HG02798 (cell line): ENCODE data around the gene PERCC1.
A peak's percentile ranks its signal among the peaks of the same experiment; 100 is the strongest.

ENCODE experiments used
- ATAC-seq: cut with Tn5 transposase; IDR thresholded peaks from one replicate; pipeline ENCODE4 v1.9.1; 2021; ENCODE audit warnings: mild to moderate bottlenecking; ENCODE audit not compliant: unreplicated experiment, poor library complexity

Gene PERCC1

DNA sequence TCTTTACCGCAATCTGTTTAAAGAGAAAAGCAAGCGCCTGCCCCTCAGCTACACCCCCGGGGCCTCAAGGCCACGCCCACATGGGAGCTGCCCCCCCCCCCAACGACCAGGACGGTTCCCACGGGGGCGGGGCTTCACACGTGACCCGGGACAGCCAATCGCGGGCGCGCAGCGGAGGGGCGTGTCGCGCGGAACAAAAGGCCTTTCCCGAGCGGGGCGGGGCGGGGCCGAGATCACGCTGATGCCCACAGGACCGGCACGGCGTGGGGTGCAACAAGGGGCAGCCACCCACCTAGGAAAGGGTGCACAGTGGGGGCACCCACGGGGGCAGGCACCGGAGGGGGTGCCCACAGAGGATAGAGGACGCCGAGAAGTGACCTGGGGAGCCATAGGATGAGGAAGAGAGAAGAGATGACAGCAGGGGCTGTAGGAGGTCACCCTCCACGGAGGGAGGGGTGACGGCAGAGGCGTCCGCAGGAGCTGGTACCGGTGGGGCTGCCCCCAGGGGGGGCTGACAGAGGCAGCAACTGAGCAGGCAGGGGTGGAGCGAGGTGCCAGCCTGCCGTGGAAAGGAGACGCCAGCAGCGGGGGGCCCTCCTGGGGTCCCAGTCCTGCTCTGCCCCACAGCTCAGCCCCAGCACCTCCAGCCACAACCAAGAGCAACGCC, 22.6 kb upstream of the PERCC1 start:
- ATAC-seq = peak; percentile 86

DNA sequence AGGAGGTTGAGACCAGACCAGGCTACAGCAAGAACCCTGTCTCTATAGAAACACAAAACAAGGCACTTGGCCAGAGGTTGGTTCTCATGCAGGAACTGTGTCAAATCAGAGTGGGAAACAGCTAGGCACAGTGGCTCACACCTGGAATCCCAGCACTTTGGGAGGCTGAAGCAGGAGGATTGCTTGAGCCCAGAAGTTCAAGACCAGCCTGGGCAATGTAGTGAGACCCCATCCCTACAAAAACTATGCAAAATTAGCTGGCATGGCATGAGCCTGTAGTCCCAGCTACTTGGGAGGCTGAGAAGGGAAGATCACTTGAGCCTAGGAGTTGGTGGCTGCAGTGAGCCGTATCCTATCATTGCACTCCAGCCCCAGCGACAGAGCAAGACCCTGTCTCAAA, 18.0 kb upstream of the PERCC1 start:
- ATAC-seq = no peak

DNA sequence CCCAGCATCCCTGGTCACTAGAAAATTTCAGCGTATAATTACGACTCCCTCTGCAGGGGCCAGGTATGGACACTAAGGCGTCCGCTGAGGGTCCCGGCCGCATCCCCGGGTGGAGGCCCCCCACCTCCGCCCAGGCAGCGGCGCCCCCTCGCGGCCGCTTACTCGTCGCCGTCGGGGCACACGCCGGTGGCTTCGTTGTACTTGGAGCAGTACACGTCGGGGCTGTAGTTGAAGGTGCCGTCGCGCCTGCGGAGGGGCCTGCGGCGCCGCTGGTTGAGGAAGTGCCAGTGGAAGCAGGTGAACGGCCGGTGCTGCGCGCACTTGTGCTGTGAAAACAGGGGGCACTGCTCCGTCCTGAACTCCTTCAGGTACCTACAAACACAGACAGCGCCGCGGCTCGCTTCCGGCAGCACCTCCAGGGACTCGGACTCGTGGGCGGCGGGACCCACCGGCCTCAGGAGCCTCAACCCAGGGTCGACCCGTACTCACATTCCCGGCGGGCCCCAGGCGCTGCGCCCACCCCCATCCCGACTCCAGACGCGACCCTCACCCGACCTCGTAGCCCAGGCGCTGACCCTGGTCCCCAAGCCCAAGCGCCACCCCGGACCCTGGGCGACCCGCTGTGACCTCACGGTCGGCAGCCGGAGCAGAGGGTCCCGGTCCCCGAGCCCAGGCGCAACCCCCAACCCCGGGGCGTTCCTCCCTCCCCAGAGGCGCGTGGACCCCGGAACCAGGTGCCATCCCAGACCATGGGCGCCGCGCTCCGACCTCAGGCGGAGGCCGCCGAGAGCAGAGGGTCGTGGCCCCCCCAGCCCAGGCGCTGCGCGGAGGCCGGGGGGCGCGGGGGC, 17.0 kb upstream of the PERCC1 start:
- peak; percentile 38 for ATAC-seq

DNA sequence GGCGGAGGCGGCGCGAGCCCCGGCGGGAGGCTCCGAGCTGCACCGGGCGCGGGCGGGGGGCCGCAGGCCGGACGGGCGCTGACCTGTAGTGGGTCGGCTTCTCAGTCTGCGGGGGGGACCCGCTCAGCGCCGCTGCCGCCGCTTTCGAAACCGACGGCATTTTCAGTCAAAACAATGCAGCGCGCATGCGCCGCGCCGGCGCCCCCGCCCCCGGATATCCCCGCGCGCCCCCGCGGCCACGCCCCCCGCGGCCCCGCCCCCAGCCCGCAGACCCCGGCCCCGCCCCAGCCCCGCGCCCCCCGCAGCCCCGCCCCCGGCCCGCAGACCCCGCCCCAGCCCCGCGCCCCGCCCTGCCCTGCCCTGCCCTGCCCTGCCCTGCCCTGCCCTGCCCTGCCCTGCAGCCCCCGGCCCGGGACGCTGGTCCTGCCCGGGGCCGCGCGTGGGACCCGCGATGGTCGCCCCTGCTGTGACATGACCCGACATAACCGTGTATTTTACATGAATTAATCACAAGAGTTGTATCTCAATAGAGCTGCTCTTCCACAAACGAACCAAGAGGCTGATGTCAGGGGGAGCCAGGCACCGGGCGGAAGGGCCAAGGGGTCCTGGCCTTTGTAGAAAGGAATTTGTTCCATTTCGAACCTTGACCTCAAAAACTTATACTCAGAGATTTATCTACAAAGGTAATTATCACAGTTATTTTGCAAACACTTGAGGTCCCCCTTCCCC, 16.2 kb upstream of the PERCC1 start, which contains the start of gene UNKL:
TSS of gene UNKL (minus strand) at position 173 of the 729 bp plus-strand sequence. CDS start at position 160, 13 bp downstream.
- peak; percentile 76 for ATAC-seq

DNA sequence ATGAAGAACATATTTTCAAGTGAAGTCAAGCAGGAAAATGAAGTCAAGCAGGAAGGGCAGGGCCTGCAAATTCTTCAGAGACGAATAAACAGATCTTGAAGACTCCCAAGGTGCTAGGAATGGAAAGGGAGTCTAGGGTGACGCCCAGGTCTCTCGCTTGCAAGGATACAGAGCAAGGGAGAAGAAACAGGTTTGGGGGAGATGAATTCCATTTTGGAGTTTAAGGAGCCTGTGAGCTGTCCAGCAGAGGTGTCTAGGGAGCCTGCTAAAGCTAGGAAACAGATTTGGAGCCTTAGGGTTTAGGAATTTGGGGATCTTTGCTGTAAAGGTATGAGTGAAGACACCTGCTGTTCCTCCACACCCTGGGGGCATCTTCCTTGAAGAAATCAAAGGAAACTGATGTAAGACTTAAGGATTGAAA, 14.3 kb upstream of the PERCC1 start:
- no peak for ATAC-seq

DNA sequence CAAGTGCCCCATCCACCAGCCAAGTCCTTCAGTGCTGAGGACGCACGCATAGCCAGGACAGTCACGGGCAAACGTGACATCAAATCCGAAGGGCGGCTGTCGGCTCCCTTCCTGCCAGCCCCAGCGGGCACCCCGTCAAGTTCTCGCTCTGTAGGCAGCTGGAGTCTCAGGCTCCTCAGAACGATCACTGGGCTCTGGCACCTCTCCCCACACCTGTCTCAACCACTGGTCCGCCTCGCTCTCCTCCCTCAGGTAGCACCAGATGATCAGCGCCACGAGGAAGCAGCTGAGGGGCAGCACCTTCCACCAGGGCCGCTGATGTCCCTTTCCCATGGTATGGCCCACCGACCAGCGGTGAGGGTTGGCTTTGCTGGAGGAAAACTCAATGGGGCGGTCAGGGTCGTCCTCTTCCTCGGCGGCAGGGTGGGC, 10.8 kb upstream of the PERCC1 start:
- ATAC-seq = no peak

DNA sequence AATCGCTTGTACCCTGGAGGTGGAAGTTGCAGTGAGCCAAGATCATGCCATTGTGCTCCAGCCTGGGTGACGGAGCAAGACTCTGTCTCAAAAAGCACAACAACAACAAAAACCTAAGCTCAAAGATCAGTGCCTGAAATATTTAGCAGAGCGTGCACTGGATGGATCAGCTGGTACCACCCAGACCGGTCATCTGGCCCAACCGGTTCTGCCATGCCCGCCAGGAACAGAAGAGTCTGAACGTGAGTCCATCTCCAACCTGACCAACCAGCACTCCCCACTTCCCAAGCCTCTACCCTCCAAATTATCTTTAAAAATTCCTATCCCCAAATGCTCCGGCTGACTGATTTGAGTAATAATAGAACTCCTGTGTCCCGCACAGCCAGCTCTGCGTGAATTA, 8.8 kb upstream of the PERCC1 start:
- no peak for ATAC-seq

DNA sequence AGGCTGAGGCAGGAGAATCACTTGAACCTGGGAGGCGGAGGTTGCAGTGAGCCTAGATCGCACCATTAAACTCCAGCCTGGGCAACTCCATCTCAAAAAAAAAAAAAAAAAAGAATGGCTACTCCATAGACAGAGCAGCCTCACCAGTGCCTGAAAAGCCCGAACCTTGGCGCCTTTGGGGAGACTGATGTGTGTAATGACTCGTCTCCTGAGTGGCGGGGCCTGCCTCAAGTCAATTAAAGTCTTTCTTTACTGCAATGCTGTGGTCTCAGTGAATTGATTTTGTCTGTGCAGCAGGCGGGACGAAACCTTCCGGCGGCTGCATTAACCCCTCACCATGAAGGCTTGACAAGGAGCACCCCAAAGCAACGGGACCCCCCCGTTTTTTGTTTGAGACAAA, 6.8 kb upstream of the PERCC1 start:
- ATAC-seq = no peak

DNA sequence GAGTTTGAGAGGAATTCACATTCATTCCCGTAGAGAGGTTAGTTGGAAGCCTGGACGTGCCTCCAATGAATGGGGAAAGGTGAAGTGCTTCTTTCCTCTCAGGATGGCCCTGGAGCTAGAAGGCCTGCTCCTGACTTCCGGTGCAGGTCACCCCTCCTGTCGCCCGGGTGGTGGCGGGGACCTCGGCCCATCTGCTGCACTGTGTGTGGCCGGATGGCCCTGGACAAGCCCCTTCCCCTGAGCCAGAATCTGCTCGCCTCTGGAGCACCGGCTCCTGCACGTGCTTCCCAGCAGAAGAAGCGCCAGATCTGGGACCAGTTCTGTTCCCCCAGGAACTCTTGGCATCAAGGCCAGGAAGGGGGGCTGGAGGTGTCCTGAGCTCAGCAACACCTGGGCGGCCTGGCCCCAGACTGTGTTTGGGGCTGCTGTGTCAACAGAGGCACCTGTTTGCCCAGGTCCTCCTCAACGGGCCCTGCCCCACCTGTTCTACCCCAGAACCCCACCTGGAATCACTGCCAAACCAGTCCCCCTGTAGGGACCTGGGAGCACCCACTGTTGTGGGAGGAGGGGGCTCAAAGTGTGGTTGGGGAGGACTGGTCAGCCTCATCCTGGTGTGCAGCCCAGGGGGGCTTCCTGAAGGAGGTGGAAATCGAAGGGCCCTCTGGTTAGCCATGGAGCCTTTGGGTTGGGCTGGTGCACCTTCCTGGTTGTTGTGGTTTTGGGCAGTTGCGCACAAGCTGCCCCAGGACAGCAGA, 5.1 kb upstream of the PERCC1 start:
- no peak for ATAC-seq

DNA sequence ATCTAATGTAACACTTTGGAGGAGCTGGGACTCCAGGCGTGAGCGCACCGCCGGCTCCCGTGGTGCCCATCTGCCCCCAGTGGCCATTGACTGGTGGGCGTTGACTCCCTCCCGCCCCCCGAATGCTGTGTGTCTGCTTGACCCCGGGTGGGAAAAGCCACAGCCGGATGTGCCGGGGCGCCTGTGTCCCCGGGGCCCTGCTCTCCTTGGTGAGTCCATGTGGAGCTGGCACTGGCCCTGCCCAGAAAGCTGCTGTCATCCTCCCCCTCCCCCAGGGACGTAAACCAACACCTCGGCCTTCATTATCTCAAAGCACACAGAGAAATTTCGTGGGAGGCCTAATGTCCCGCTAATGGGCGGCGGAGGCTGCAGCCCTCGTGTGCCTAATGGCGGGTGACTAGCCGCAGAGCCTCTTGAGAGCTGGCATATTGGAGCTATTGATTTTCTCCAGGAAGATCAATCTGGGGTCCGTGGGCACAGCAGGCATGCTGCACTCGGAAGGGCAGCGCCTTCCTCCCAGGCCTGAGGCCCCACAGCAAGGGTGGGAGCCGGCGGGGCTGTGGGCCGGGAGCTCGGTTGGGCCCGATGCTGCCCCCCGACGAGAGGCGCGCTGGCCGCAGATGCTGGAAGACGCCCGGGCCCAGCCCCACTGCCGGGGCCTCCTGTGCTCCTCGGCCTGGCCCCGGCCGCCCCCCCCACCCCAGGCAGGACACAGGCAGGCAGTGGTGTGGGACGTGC, 4.0 kb upstream of the PERCC1 start:
- ATAC-seq = no peak

DNA sequence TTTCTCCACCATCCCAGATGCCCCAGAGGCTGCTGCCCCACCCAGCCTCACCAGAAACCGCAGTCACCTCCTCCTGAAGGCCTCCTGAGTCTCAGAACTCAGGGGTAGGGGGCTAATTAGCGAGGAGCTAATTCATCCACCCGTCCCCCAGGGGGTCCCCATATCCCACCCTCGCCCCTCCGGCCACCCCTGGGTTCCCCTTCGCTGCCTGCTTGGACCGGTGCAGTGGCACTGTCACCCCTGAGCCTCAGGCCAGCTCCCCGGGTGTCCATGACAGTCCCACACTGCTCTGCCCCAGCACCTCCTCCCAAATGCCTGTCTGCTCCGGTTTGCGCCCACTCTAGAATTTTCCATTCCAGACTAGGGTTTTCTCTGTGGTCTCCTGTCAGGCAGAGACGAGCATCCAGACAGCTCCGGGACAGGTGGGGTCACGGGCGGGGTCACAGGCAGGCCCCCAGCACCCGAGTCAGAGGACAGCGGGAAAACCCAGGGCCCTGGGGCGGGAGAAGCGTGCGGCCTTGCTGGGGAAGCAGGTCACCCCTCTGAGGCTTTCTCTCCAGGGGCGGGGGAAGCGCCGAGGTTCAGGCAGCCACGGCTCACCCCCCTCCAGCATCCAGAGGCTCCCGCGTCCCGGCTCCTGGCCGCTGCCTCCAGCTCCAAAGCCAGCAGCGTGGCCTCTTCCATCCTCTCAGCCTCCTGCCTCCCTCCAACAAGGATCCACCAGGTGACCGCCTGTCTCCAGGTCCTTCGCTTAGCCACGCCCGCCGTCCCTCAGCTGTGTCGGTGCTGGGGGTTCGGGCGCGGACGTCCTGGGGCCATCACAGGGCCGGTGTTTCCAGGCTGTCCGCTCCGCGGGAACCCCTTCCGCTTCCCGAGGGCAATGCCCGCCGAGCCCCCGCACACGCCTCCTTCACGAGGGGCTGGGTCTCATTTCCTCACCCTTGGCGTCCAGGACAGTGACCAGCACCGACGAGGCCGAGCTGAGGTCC, 3.1 kb upstream of the PERCC1 start:
- ATAC-seq = no peak

DNA sequence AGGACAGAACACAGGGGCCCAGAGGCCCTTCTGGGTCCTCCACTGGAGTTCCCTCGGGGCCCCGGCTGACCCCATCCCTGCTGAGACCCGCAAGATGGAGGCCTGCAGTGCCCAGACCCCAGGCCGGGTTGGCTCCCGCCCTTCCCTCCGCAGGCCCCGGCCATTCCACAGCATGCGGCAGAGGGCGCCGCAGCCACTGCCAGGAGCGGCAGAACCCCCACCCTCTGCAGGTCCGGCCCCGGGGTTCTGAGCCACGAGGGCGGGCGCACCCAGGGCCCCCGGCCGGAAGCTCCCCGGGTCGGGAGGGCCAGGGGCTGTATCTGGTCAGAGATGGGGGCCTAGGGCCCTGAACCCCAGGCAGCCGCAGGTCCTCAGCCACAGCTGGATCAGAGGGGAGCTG, 2.4 kb upstream of the PERCC1 start:
- ATAC-seq = no peak

DNA sequence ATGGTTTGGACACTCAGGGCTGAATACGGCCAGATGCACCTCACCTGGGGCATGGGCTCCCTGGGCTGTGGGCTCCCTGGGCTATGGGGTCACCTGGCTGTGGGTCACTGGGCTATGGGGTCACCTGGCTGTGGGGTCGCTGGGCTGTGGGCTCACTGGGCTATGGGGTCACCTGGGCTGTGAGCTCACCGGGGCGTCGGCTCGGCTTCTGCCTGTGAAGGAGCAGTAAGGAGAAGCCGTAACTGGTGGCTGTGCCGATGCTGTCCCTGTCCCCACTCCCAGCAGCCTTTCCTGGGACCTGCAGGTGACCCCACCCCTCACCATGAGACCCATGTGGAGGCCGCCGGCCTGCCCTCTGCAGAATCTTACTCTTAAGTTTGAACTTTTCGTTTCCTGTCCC, 1.9 kb upstream of the PERCC1 start:
- ATAC-seq = no peak

DNA sequence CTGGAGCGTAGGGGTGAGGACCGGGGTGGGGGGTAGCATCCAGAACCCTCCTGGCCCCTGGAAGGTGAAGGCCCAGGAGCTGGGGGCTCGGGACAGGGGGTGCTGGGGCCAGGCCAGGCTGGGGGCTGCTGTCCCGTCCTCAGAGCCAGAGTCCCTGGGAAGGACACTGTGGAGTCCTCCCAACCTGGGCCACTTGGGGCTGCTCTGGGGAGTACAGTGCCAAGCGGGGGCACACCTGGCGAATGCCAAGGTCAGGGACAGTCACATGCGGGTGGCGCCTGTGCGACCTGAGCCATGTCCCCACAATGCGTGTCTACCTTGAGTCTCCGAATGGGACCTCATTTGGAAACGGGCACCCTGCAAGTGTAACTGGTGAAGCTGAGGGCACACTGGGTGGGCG, 1.2 kb upstream of the PERCC1 start:
- ATAC-seq = no peak

DNA sequence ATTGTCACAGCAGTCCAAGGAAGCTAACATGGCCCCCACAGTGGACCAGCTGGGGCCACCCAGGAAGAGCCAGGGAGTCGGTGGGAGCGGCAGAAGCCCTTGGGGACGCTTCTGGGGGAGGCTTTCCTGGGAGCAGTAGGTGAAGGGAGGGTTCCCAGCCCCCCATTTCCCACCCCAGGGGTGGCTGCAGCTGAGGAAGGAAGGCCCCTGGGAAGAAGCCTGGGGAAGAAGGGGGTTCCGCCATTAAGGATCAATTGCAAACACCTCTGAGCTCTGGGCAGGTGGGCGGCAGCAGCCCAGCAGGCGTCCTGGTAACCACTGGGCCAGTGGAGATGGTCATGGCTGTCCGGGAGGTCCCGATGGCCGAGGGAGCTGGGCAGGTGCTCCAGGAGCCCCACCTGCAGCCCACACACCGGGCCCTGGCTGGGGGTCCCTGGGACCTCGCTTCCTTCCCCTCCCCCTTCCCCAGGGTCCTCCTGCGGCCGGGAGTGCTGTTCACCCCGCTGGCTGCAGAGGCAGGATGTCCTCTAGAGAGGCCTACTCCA, 592 bp upstream of the PERCC1 start:
- ATAC-seq = no peak

DNA sequence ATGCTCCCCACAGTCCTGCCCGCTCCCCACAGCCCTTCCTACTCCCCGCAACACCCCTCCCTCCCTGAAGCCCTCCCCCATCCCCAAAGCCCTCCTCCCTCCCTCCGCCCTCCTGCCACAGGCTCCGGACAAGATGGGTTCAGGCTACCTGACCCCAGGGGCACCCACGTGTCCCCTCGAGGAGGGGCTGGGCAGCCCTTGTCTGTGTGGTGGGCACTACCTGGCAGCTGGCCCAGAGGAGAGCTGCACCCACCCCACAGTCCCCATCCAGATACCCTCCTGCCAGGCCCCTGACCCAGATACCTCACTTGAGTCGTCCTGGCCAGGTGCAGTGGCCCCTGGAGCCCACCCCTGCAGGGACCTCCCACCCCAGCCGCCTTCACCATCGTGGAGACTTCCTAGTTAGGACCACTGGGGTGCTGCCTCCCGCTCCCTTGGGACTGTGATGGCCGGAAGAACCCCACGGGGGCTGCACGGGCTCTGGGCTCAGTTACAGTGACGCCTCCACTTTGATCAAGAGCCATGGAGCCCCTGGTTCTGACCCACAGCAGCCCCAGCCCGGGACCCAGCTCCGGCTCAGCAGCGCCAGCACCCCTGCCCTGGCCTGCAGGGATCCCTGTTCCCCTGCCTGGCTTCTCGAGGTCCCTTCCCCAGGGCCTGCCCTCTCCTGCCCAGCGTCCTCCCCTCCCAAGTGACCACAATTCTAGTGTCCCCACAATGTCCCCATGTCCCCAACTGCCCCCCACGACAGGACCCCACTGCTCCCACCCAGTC, 806 bp downstream of the PERCC1 start:
- no peak for ATAC-seq
